22Rv1 (cell line): ENCODE results near the gene PIGBOS1.
"Not testable (repeated sequence)": the region's sequence is repeated elsewhere in the genome, so short reads cannot be mapped to it uniquely, and the experiment has no call there.

Experiments
- H3K27ac ChIP-seq: fragments of 450-650 bp; 2 replicates; pipeline ENCODE4 v1.5.1; 2017
- CTCF ChIP-seq: fragments of 450-650 bp; IDR thresholded peaks from 2 replicates; pipeline ENCODE4 v1.5.1; 2017; ENCODE audit warnings: mild to moderate bottlenecking
- ZFX ChIP-seq: fragments of 450-650 bp; IDR thresholded peaks from 2 replicates; pipeline ENCODE4 v1.6.1; 2017; ENCODE audit warnings: antibody characterized with exemption, borderline replicate concordance

Gene PIGBOS1

GRCh38 chr15:55334997-55335396 lies 16.1 kb upstream of the PIGBOS1 start:
- no peak overlapping the region for H3K27ac ChIP-seq
- TF ChIP-seq ZFX = no peak
- no peak for TF ChIP-seq CTCF

GRCh38 chr15:55334371-55334770 lies 15.4 kb upstream of the PIGBOS1 start:
- H3K27ac ChIP-seq = no peak overlapping the region
- TF ChIP-seq CTCF = no peak
- TF ChIP-seq ZFX = no peak

- no peak for TF ChIP-seq CTCF
- no peak for TF ChIP-seq ZFX
- no peak overlapping the region for H3K27ac ChIP-seq
These were observed 8.5 kb upstream of the PIGBOS1 start for GRCh38 chr15:55327387-55327786.

- TF ChIP-seq ZFX (no peak), CTCF (no peak)
- no peak overlapping the region for H3K27ac ChIP-seq
These were observed 3.5 kb upstream of the PIGBOS1 start for GRCh38 chr15:55322467-55322866.

GRCh38 chr15:55320963-55321362 lies 2.0 kb upstream of the PIGBOS1 start:
- no peak for TF ChIP-seq ZFX
- no peak for TF ChIP-seq CTCF
- H3K27ac ChIP-seq = no peak overlapping the region

- TF ChIP-seq CTCF (no peak), ZFX (no peak)
These were observed 1.3 kb upstream of the PIGBOS1 start for GRCh38 chr15:55320238-55320550.

GRCh38 chr15:55319537-55320237 lies 764 bp upstream of the PIGBOS1 start:
- H3K27ac ChIP-seq = peak overlapping the region; percentile 84

More at GRCh38 chr15:55320238-55320550, 1.3 kb upstream of the PIGBOS1 start:
- H3K27ac ChIP-seq = no peak overlapping the region

GRCh38 chr15:55302801-55303200 lies 16.1 kb downstream of the PIGBOS1 start:
- not testable (repeated sequence) for H3K27ac ChIP-seq

More at GRCh38 chr15:55319537-55320237, 764 bp upstream of the PIGBOS1 start:
- TF ChIP-seq CTCF (no peak), ZFX (no peak)
